Activated CD4-positive, alpha-beta memory T cell treated with anti-CD3 and anti-CD28 coated beads, Interleukin-2, amount 10 ng/mL, durations not matched to agents 7 days and 5 days (primary cell): ENCODE data around the gene ITSN2. TPM values are rescaled to one million over a fixed set of nuclear protein-coding genes. Genes with fewer than 3 reads are reported as not detected.
A peak's percentile ranks its signal among the peaks of the same experiment; 100 is the strongest.

Experiments
- CTCF ChIA-PET: fragments of 350-600 bp; sonication (Branson Sonifier 250); formaldehyde crosslinking; loops from one replicate; lab custom pipeline; 2021; ENCODE audit warnings: antibody characterized with exemption, inconsistent platforms; lab: Charles Lee
- POLR2A ChIA-PET: fragments of 350-600 bp; sonication (Branson Sonifier 250); formaldehyde crosslinking; loops from one replicate; lab custom pipeline; 2021; ENCODE audit warnings: antibody characterized with exemption; lab: Charles Lee
- DNase-seq: peaks from one replicate; pipeline ENCODE4 v3.0.0-alpha.2; 2020
- H3K27ac Mint-ChIP-seq: one replicate; pipeline ENCODE4 v1.8.0; 2021; ENCODE audit warnings: mild to moderate bottlenecking, mixed read lengths
- H3K27me3 Mint-ChIP-seq: one replicate; pipeline ENCODE4 v1.8.0; 2021; ENCODE audit warnings: mixed read lengths
- H3K36me3 Mint-ChIP-seq: one replicate; pipeline ENCODE4 v1.8.0; 2021; ENCODE audit warnings: low read depth, mixed read lengths
- H3K4me1 Mint-ChIP-seq: one replicate; pipeline ENCODE4 v1.8.0; 2021; ENCODE audit warnings: mixed read lengths
- H3K4me3 Mint-ChIP-seq: one replicate; pipeline ENCODE4 v1.8.0; 2021; ENCODE audit warnings: mild to moderate bottlenecking, mixed read lengths
- H3K9me3 Mint-ChIP-seq: one replicate; pipeline ENCODE4 v1.8.0; 2021; ENCODE audit warnings: mixed read lengths
- total RNA-seq, 2 experiments: library from RNA; stranded (reverse); gene quantifications; one replicate each; pipeline ENCODE4 v1.2.3, GENCODE V29; 2021

ITSN2 gene
- total RNA-seq, 2 experiments from 2014 or later, result 75.6 to 75.7 TPM

DNA sequence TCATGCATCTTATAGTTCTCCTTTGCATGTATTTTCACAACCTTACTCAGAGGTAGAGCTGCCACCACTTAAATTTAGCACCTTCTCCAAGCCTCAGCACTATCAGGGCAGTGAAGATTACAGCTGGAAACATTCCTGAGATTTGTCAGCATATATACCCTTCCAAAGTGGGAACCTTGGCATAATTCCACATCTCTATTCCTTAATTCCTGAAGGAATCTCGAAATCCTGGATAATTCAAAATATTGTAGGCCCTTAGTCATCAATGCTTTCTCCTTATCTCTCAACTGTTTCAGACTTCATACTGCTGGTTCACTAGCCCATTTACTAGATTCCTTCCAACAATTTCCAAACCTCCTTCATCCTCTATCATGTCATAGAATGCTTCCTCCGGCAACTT is 87.4 kb downstream of the ITSN2 start:
- Mint-ChIP-seq H3K4me1 (no peaks in the 10 kb centered on the region), H3K9me3 (no peaks in the 10 kb centered on the region), H3K27me3 (no peaks in the 10 kb centered on the region), H3K4me3 (no peak overlapping the region), H3K27ac (no peak overlapping the region), H3K36me3 (peaks cover 55% of the 10 kb centered on the region)
- ChIA-PET POLR2A (no interaction called here), CTCF (no interaction called here)
- no peak for DNase-seq

DNA sequence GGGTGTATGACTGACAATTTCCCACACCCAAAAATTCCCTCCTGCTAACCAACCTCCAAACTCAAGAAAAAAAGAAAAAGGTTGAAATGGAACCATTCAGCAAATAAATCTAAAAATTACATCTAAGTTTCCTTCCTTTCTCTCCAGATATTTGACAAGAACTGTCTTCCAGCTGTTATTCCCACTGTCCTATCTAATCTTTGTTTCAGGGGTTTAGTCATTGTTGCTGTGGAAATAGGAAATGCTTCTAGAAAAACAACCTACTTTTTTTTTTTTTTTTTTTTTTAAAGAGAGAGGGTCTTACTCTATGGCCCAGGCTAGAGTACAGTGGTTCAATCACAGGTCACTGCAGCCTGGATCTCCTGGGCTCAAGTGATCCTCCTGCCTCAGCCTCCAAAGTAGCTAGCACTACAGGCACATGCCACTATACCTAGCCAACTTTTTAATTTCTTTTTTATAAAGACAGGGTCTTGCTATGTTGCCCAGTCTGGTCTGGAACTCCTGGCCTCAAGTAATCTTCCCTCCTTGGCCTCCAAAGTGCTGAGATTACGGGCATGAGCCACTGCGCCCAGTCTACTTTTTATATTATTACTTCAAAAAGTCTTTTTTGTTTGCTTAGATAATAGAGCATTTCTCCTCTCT is 88.1 kb downstream of the ITSN2 start:
- Mint-ChIP-seq H3K9me3 (no peaks in the 10 kb centered on the region), H3K27me3 (no peaks in the 10 kb centered on the region), H3K4me1 (no peaks in the 10 kb centered on the region), H3K4me3 (no peak overlapping the region), H3K27ac (no peak overlapping the region), H3K36me3 (peaks cover 53% of the 10 kb centered on the region)
- ChIA-PET POLR2A (no interaction called here), CTCF (no interaction called here)
- DNase-seq, result no peak

- H3K36me3 Mint-ChIP-seq, result peaks cover 64% of the 10 kb centered on the region
- no peaks in the 10 kb centered on the region for H3K4me1 Mint-ChIP-seq
- no peak for DNase-seq
- no peak overlapping the region for H3K27ac Mint-ChIP-seq
- ChIA-PET CTCF (no interaction called here), POLR2A (interaction anchor here (0.7 kb wide), 1 partner anchor 193 kb away, joined by 3 read pairs; the partner anchor contains the start of gene SF3B6)
- H3K9me3 Mint-ChIP-seq, result no peaks in the 10 kb centered on the region
- H3K4me3 Mint-ChIP-seq, result no peak overlapping the region
- H3K27me3 Mint-ChIP-seq, result no peaks in the 10 kb centered on the region
Observed at GRCh38 chr2:24269265-24269664, 91.1 kb downstream of the ITSN2 start.

DNA sequence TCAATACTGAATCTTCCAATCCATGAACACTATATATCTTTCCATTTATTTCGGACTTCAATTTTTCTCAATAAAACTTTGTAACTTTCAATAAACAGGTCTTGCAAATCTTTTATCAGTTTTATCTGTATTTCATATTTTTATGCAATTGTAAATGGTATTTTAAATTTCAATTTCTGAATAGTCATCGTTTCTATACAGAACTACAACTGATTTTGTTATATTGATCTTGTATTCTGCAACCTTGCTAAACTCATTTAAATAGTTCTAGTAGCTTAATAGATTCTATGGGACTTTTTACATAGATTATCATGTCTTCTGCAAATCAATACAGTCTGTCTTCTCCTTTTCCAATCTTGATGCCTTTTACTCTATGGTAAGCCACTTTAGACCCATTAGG is 95.1 kb downstream of the ITSN2 start:
- ChIA-PET CTCF (no interaction called here), POLR2A (no interaction called here)
- H3K36me3 Mint-ChIP-seq, result peaks cover 54% of the 10 kb centered on the region
- H3K4me1 Mint-ChIP-seq, result peaks cover 18% of the 10 kb centered on the region
- no peaks in the 10 kb centered on the region for H3K9me3 Mint-ChIP-seq
- no peak overlapping the region for H3K27ac Mint-ChIP-seq
- H3K27me3 Mint-ChIP-seq, result no peaks in the 10 kb centered on the region
- no peak overlapping the region for H3K4me3 Mint-ChIP-seq
- no peak for DNase-seq

GRCh38 chr2:24262421-24262970 is 97.8 kb downstream of the ITSN2 start:
- no peak overlapping the region for H3K4me3 Mint-ChIP-seq
- H3K36me3 Mint-ChIP-seq, result peaks cover 39% of the 10 kb centered on the region
- CTCF ChIA-PET, result no interaction called here
- peaks cover 18% of the 10 kb centered on the region for H3K4me1 Mint-ChIP-seq
- H3K27ac Mint-ChIP-seq, result no peak overlapping the region
- POLR2A ChIA-PET, result no interaction called here
- no peaks in the 10 kb centered on the region for H3K9me3 Mint-ChIP-seq
- no peaks in the 10 kb centered on the region for H3K27me3 Mint-ChIP-seq
- no peak for DNase-seq

GRCh38 chr2:24261441-24261840 is 98.9 kb downstream of the ITSN2 start:
- Mint-ChIP-seq H3K27me3 (no peaks in the 10 kb centered on the region), H3K4me1 (peaks cover 18% of the 10 kb centered on the region), H3K36me3 (peaks cover 46% of the 10 kb centered on the region), H3K9me3 (no peaks in the 10 kb centered on the region), H3K4me3 (no peak overlapping the region), H3K27ac (peak overlapping the region; percentile 13)
- no peak for DNase-seq
- POLR2A ChIA-PET, result no interaction called here
- CTCF ChIA-PET, result interaction anchor here (0.6 to 1.2 kb wide), 2 partner anchors 20 to 338 kb away, joined by 3 to 4 read pairs; no protein-coding TSS in a partner anchor

DNA sequence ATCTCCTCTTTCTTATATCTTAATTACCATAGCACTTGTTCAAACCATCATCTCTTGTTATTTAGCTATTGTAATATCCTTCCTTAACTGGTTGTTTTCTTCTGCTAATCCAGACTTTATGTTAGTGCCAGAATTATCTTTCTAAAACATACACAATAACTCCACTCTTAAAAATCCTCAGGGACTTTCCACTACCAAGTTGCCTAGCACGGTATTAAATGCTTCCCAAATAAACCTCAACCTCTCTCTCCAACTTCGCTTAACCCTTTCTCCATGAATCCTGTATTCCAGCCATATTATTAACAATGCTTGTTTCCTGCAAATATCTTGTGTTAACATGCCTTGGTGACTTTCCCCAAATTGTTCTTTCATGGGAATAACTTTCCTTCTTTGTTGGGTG is 101.0 kb downstream of the ITSN2 start:
- peaks cover 34% of the 10 kb centered on the region for H3K36me3 Mint-ChIP-seq
- H3K27me3 Mint-ChIP-seq, result no peaks in the 10 kb centered on the region
- H3K4me1 Mint-ChIP-seq, result peaks cover 18% of the 10 kb centered on the region
- H3K4me3 Mint-ChIP-seq, result no peak overlapping the region
- ChIA-PET CTCF (no interaction called here), POLR2A (no interaction called here)
- no peak overlapping the region for H3K27ac Mint-ChIP-seq
- DNase-seq, result no peak
- no peaks in the 10 kb centered on the region for H3K9me3 Mint-ChIP-seq

DNA sequence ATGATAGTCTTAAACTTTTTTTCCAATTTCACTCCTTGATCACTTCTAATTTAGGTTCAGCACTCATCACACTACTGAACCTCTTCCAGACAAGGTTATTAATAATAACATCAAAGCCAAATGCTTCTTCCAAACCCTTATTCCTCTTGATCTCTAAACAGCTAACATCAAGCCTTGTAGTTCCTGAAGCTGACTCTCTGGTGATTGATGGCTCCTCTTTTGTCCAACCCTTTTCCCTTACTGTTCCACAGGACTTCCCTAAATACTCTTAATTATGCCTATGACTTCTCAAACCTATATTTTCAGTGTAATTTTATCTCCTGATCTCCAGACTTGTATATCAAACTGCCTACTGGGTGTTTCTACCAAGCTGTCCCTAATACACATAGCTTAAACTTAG is 101.6 kb downstream of the ITSN2 start:
- H3K4me1 Mint-ChIP-seq, result peaks cover 18% of the 10 kb centered on the region
- ChIA-PET POLR2A (no interaction called here), CTCF (no interaction called here)
- no peaks in the 10 kb centered on the region for H3K9me3 Mint-ChIP-seq
- H3K36me3 Mint-ChIP-seq, result peaks cover 31% of the 10 kb centered on the region
- H3K4me3 Mint-ChIP-seq, result no peak overlapping the region
- H3K27ac Mint-ChIP-seq, result no peak overlapping the region
- no peak for DNase-seq
- H3K27me3 Mint-ChIP-seq, result no peaks in the 10 kb centered on the region

GRCh38 chr2:24253303-24253919 is 106.9 kb downstream of the ITSN2 start:
- no peak overlapping the region for H3K4me3 Mint-ChIP-seq
- ChIA-PET POLR2A (no interaction called here), CTCF (no interaction called here)
- no peaks in the 10 kb centered on the region for H3K4me1 Mint-ChIP-seq
- H3K27me3 Mint-ChIP-seq, result no peaks in the 10 kb centered on the region
- no peak overlapping the region for H3K27ac Mint-ChIP-seq
- peaks cover 39% of the 10 kb centered on the region for H3K36me3 Mint-ChIP-seq
- no peak for DNase-seq
- H3K9me3 Mint-ChIP-seq, result no peaks in the 10 kb centered on the region

DNA sequence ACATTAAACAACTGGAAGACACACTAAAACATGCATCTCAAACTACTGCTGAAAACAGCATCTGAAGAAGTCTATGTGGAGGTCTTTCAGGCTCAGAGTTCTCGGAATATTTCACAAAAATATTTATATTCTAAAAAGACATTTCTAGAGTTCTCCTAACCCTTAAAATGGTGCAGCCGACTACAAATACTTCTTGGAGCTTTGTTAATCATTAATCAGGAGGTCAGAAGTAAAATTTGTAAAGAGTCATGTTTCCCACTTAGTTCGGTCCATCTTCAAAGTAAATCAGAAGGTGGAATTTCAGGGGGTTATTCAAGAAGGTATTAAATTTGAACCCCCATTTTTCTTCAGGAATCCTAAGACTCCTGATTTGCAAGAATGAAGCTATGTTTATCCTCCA is 112.7 kb downstream of the ITSN2 start:
- H3K36me3 Mint-ChIP-seq, result peaks cover 54% of the 10 kb centered on the region
- H3K27ac Mint-ChIP-seq, result no peak overlapping the region
- no peaks in the 10 kb centered on the region for H3K9me3 Mint-ChIP-seq
- no peak overlapping the region for H3K4me3 Mint-ChIP-seq
- ChIA-PET CTCF (no interaction called here), POLR2A (no interaction called here)
- H3K27me3 Mint-ChIP-seq, result no peaks in the 10 kb centered on the region
- H3K4me1 Mint-ChIP-seq, result no peaks in the 10 kb centered on the region
- DNase-seq, result no peak

- Mint-ChIP-seq H3K36me3 (peaks cover 54% of the 10 kb centered on the region), H3K4me3 (no peak overlapping the region), H3K9me3 (no peaks in the 10 kb centered on the region), H3K4me1 (no peaks in the 10 kb centered on the region), H3K27ac (no peak overlapping the region), H3K27me3 (no peaks in the 10 kb centered on the region)
- ChIA-PET CTCF (no interaction called here), POLR2A (no interaction called here)
- DNase-seq, result no peak
Observed at GRCh38 chr2:24247164-24247563, 113.2 kb downstream of the ITSN2 start.

DNA sequence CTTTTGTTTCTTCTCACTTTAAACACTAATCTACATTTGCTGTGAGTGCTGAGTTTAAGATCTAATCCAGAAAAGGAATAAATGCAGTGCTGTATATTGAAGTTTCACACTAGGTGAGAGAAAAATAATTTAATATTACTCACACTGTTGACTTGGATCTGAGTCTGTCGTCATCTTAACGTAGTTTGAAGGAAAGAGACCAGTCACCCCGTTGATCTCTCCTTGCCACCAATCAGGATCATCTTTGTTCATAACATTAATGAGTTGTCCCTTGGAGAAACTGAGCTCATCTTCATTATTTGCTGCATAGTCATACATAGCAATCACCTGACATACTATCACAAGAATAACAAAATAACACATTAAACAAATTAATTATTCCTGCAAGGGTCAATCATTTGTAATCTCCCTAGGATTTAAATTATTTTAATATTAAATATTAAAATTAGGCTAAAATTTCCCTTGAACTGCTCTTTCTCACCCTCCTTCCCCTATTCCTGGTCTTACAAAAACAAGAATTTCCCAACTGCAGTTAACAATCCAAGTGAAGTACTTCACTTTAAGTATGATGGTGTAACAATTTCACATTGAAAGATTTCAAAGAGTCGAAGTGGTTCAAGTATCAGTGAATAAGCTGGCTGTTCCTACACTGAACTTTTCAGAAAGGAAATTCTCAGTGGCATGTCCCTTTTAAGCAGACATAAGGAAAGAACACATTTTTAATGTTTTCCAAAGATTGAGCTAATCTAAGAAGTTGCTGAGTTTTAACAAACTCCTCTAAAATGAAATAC is 114.2 kb downstream of the ITSN2 start:
- ChIA-PET POLR2A (no interaction called here), CTCF (no interaction called here)
- no peaks in the 10 kb centered on the region for H3K4me1 Mint-ChIP-seq
- no peak overlapping the region for H3K27ac Mint-ChIP-seq
- H3K9me3 Mint-ChIP-seq, result no peaks in the 10 kb centered on the region
- H3K27me3 Mint-ChIP-seq, result no peaks in the 10 kb centered on the region
- H3K4me3 Mint-ChIP-seq, result no peak overlapping the region
- no peak for DNase-seq
- H3K36me3 Mint-ChIP-seq, result peaks cover 56% of the 10 kb centered on the region

DNA sequence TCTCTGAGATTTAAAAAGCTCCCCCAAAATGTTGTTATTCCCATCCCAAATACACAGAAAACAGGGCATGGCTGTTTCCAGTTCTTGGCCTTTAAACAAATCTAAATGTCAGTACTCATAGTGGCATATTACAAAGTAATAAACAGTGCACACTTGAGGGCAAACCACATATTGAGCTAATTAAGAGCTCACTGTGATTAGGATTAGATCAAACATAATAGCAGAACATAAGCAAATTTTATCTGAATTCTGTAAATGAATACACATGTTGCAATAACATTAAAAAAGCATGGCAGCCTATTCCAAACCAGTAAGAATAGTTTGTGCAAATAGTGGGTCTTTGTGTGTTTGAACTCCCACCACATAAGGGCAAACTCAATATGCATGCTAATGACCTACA is 118.8 kb downstream of the ITSN2 start:
- H3K4me3 Mint-ChIP-seq, result no peak overlapping the region
- H3K27me3 Mint-ChIP-seq, result no peaks in the 10 kb centered on the region
- CTCF ChIA-PET, result no interaction called here
- H3K9me3 Mint-ChIP-seq, result no peaks in the 10 kb centered on the region
- no peaks in the 10 kb centered on the region for H3K4me1 Mint-ChIP-seq
- DNase-seq, result no peak
- POLR2A ChIA-PET, result no interaction called here
- peaks cover 33% of the 10 kb centered on the region for H3K36me3 Mint-ChIP-seq
- H3K27ac Mint-ChIP-seq, result no peak overlapping the region
